Ureter (tissue), 1 donor: ENCODE measurements around the gene VAPA. TPM values are rescaled to one million over a fixed set of nuclear protein-coding genes. Genes with fewer than 3 reads are reported as not detected.

ENCODE experiments used
- DNase-seq: peaks from one replicate; pipeline ENCODE4 v3.0.0-alpha.2; 2020; ENCODE audit warnings: low spot score
- total RNA-seq: library from RNA; stranded (reverse); gene quantifications from one replicate; pipeline ENCODE4 v1.2.4, GENCODE V29; 2023
- donor health status: DM: yes; HTN: yes; CAD: no.

VAPA gene
- total RNA-seq, 1 donor from 2014 or later = 249 TPM

DNA sequence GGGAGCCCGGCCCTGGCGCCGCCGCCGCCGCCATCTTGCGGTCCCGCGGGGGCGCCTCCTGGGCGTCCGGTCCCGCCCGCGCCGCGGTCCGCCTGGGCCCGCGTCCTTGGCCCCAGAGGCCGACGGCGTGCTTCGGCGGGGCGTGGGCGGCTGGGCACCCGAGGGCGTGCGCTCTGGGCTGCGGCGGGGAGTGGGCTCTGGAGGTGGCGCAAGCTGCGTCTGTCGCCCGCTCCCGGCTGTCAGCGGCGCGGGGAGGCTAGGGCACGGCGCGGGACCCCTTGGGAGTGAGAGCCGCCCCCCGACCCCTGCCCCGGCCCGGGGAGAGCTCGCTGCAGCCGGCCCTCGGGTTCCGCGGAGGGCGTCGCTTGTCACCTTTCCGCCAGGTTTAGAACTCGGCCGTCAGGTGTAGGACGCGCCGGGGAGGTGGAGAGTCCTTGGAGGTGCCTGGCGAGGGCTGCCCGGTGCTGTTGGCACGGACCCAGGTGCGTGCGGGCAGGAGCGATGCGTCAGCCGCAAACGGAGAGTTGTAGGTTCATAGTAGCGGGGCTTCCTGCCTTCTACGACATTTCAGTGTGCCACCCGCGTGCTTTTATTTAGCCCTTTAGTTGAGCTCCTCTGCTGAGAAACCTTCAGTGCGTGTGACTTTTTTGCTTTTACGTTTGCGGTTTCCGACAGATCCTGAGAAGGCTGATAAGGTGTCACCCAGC lies 921 bp downstream of the VAPA start:
- DNase-seq = peak; percentile 70

- DNase-seq = no peak
Measured at GRCh38 chr18:9915291-9916076, 1.7 kb downstream of the VAPA start.

GRCh38 chr18:9916077-9916639 lies 2.3 kb downstream of the VAPA start:
- no peak for DNase-seq

DNA sequence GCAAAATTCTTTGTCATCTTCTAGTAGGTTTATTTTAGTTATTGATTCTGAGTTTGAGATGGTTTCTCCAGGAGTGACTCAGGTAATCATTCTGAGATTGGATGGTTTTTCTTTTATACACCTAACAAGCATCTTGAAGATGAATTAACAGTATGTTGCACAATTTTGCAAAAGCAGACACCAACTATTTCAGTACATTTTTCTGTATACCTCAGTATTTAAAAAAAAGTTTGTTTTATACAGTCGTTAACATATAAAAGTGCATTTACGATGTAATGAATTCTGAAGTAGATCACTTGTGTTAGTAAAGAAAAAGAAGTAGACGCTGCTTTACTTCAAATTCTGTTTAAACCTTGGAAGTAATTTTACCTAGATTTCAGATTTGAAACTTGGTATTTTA lies 3.0 kb downstream of the VAPA start:
- no peak for DNase-seq

- DNase-seq = no peak
Measured at GRCh38 chr18:9918016-9918680, 4.3 kb downstream of the VAPA start.

GRCh38 chr18:9919564-9920232 lies 5.9 kb downstream of the VAPA start:
- no peak for DNase-seq

- no peak for DNase-seq
Measured at GRCh38 chr18:9922592-9923311, 8.9 kb downstream of the VAPA start.

DNA sequence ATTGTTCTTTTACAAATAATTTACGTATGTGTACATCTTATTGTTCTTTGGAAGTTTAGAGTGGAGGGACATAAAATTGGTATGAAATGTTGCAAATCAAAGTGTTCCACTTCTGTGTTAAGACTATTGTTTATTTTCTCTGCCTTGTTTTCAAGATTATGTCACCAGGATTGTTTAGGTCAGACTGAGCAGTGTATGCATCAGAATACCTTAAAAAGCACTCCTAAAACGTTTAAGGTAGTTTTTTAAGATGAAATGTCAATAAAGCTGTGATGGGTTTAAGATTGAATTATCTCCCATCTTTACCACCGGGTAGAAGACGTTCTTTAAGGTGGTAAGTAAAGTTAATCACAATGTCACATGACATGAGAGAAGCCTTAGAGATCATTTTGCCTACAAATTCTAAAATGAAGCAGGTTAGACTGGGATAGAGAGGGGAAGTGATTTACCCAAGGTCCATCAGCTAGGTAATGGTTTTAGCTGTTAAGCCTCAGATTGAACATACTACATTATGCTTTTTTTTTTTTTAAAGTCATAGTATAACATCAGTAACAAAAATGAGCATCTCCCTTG lies 10.6 kb downstream of the VAPA start:
- no peak for DNase-seq

DNA sequence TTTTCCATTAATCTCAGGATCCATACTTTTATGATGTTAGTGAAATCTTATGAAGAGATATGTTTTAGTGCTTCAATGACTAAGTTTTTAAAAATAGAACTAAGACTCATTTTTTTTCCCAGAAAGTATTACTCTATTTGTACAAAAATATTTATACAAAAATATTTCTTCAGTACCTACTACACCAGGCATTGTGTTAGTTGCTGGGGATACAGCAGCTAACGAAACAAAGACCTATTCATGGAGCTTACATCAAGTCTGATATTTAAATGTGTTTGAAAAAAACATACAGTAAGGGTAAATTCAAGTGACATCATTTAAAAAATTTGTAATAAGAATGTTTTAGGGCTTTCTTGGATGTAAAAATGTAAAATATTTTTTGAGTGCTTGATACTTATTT lies 11.6 kb downstream of the VAPA start:
- DNase-seq = no peak

GRCh38 chr18:9925795-9926194 lies 12.0 kb downstream of the VAPA start:
- DNase-seq = no peak

GRCh38 chr18:9926223-9926894 lies 12.5 kb downstream of the VAPA start:
- no peak for DNase-seq

DNA sequence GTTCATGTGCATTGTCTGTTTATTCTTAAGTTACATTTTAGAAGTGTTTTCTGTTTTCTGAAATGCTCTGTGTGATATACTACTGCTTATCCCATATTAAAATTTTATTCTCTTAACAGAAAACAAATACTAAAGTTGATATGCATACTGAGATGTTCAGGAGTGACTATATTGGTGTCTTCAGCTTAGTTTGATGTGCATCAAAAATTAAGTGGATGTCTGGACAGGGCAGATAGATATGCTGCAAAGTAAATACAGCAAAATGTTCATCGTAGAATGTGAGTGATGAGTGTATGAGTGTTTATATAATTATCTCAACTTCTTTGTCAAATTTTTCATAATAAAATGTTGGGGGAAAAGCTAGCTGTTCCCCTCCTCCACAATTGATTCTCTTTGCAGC lies 13.2 kb downstream of the VAPA start:
- DNase-seq = no peak

DNA sequence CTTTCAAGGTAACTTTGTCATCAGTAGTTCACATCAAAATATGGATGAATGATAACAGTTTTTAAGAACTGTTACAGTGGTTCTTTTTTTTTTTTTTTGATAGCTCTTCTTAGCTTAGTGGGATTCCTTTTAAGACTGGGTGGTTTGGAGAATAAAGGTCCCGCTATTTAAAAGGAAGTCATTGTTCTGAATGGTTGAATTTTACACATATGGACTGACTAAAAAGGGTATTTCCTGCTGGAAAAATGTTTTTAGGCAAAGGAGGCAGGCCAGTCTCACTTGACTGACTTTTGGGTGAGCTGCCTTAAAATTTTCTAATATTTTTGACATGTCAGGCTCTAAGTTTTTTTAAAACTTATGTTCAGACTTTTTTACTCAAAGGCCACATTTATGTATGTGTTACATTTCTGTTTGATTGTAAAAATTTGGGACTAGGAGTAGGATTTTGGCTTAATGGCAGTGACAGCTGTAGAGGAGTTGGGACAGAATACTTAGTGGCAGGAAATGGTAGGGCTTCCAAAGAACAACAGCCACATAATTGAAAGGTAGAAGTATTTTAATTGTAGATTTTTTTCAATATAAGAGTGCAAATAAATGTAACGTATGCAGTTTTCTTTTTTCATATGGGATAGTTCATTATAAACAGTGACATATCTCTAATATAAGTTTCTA lies 13.7 kb downstream of the VAPA start:
- no peak for DNase-seq

DNA sequence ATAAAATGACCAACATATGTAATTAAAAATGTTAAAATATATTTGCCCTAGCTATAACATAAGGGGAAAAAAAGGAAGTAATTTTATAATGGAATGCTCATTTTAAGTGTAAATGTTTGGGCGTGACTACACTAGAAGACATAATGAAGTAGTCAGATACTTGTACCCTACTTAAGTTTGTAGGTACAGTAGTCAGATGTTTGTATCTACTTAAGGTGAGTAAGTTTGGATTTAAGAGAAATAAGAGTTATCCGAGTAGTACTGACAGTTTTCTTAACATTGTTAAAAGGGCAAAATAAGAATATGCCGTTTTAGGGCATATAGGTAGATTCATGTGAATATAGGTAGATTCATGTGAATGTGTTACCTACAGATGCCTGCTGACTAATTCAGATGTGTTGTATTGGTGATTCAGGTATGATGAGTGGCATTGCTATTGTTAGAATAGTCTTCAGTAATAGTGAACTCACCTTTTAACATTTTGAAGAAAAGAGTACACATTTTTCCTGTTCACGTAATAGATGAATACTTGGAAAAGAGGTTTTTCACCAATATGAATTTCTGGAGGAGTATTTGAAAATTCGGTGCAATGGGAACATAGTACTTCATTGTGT lies 14.9 kb downstream of the VAPA start:
- no peak for DNase-seq

DNA sequence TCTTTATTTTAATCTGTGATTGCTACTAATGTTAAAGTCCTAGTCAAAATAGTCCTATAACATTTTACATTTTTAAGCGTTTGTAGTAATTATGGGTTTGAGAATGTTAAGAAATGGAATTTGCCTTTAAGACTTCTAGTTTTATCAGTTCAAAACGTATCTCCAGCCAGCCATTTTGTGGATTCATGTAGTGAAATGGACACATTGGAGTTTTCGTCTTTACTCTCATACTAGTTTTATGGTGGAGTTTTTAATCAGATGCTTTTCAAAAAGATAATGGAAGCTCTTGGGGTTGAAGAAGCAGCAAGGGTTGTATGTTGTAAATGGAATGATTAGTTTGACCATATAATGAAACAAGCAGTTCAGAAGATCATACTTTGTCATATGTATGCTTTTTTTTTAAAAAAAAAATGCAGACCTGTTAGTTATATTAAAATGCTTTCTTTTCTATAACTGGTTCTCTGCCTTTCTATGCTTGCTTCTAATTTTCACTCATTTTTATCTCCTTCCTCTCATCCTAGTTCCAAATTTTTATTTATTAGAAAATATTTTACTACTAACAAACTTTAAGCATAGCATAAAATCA lies 16.6 kb downstream of the VAPA start:
- no peak for DNase-seq

DNA sequence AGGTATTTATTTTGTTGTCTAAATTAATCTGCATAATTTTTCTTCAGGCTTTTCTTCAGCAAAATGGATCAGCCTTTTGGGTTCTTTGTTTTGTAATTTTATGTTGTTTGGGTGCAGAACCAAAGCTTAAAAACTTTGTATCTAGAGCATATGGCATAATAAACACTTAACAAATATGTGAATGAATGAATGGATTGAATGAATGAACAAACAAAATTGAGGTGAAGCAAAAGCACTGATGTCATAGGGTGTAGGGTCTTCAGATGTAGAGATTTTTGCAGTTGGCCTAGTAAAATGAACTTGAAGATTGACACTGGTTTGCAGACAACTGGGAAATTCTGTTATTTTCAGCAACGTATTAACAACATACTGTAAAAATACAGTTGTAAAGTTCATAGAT lies 17.3 kb downstream of the VAPA start:
- DNase-seq = no peak

DNA sequence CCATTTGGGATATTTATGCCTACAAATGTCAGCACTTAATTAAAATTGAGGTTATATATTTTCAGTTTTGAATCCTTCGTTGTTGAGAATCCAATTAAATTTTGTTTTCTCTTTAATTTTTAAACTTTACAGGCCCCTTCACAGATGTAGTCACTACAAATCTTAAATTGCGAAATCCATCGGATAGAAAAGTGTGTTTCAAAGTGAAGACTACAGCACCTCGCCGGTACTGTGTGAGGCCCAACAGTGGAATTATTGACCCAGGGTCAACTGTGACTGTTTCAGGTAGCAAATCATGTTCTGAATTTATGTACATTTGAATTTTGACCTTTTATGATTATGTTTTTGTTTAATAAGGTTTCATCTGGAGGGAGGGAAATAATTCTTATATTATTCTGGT lies 17.9 kb downstream of the VAPA start:
- DNase-seq = no peak

- DNase-seq = no peak
Measured at GRCh38 chr18:9933865-9934264, 20.0 kb downstream of the VAPA start.

GRCh38 chr18:9934274-9934673 lies 20.5 kb downstream of the VAPA start:
- no peak for DNase-seq
